Prostate gland (tissue), 2 donors: Measurements from ENCODE around the gene ANO6.

Experiments
- POLR2A ChIP-seq: fragments of 450-650 bp; IDR thresholded peaks from one replicate; pipeline ENCODE4 v1.6.1; 2016; ENCODE audit warnings: antibody characterized with exemption, mild to moderate bottlenecking
- POLR2AphosphoS5 ChIP-seq: sonication (generic); formaldehyde crosslinking; IDR thresholded peaks from one replicate; pipeline ENCODE4 v1.6.1; 2017; ENCODE audit warnings: antibody characterized with exemption
- TF ChIP-seq, protein P1 (sequence below), 4 experiments: fragments of 200-600 bp in 2 of 4; fragments of 450-650 bp in 2 of 4; sonication (generic) in 2 of 4; IDR thresholded peaks; 1 replicate in 3 of 4; 2 replicates in 1 of 4; pipeline ENCODE4 v1.5.1; 2016 to 2019; ENCODE audit warnings: antibody characterized with exemption in 4 of 4, mild to moderate bottlenecking in 2 of 4, moderate library complexity in 2 of 4

DNA sequence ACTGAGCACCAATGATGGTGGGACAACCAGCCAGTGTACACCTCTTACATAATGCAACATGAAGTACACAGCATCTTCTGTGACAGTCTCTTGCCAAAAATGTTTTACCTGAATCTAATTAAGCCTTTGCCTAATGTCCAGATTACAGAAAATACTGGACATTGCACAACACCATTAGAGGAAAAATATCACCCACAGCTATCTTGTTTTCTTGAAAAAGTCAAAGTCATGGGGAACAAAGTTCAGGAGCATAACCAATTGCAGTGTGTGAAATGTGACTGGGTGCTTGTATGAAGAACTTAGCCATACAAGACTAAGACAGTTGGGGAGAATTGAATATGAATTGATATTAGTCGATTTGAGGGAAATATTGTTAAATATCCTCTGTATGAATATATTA is 12.1 kb upstream of the ANO6 start:
- TF ChIP-seq POLR2AphosphoS5 (no peak), POLR2A (no peak)
- TF ChIP-seq, protein P1, sequence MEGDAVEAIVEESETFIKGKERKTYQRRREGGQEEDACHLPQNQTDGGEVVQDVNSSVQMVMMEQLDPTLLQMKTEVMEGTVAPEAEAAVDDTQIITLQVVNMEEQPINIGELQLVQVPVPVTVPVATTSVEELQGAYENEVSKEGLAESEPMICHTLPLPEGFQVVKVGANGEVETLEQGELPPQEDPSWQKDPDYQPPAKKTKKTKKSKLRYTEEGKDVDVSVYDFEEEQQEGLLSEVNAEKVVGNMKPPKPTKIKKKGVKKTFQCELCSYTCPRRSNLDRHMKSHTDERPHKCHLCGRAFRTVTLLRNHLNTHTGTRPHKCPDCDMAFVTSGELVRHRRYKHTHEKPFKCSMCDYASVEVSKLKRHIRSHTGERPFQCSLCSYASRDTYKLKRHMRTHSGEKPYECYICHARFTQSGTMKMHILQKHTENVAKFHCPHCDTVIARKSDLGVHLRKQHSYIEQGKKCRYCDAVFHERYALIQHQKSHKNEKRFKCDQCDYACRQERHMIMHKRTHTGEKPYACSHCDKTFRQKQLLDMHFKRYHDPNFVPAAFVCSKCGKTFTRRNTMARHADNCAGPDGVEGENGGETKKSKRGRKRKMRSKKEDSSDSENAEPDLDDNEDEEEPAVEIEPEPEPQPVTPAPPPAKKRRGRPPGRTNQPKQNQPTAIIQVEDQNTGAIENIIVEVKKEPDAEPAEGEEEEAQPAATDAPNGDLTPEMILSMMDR (IDR thresholded peaks at IDR 0.05) = no peak
